Panc1 (cell line): ENCODE data around the gene TOLLIP. TPM values are rescaled to one million over a fixed set of nuclear protein-coding genes. Genes with fewer than 3 reads are reported as not detected.

ENCODE experiments used
- ATAC-seq: fragments of 200-7000 bp; cut with Tn5 transposase; 2 replicates; pipeline ENCODE4 v1.9.1; 2020; ENCODE audit warnings: mild to moderate bottlenecking, moderate library complexity
- BruUV-seq: library from RNA; stranded (reverse); fragments of 400-500 nt; replicated peaks from 2 replicates; lab custom pipeline; 2021; lab: Mats Ljungman, UMichigan
- CTCF ChIA-PET: fragments of 300-600 bp; sonication (Branson Sonifier 250); formaldehyde crosslinking; loops from one replicate; lab custom pipeline; 2022; ENCODE audit warnings: antibody characterized with exemption; lab: Charles Lee
- POLR2A ChIA-PET: fragments of 300-600 bp; sonication (Branson Sonifier 250); formaldehyde crosslinking; loops from one replicate; lab custom pipeline; 2022; ENCODE audit warnings: antibody characterized with exemption; lab: Charles Lee
- DNase-seq: peaks from one replicate; pipeline ENCODE4 v3.0.0-alpha.2; 2010; ENCODE audit warnings: low read depth, low spot score
- H3K27ac ChIP-seq: 2 replicates; pipeline ENCODE4 v1.5.1; 2011; ENCODE audit warnings: mild to moderate bottlenecking, low read length, inconsistent platforms
- H3K27me3 ChIP-seq: fragments of 200-500 bp; sonication (Bioruptor generic); 2 replicates; pipeline ENCODE4 v1.6.0; 2014; ENCODE audit warnings: low read length, inconsistent platforms; ENCODE audit not compliant: control insufficient read depth, insufficient read depth
- H3K36me3 ChIP-seq: fragments of 200-500 bp; sonication (Bioruptor generic); 2 replicates; pipeline ENCODE4 v1.5.1; 2014; ENCODE audit warnings: inconsistent platforms, mild to moderate bottlenecking, low read length, moderate library complexity; ENCODE audit not compliant: control insufficient read depth, insufficient read depth
- H3K4me1 ChIP-seq: 2 replicates; pipeline ENCODE4 v1.5.1; 2011; ENCODE audit warnings: inconsistent platforms, mild to moderate bottlenecking, low read length, moderate library complexity; ENCODE audit not compliant: control insufficient read depth, insufficient read depth
- H3K4me3 ChIP-seq, 2 experiments: 2 replicates each; pipeline ENCODE4 v1.5.1; 2011 to 2012; ENCODE audit warnings: low read depth in 2 of 2, low read length in 2 of 2, mild to moderate bottlenecking in 2 of 2, inconsistent platforms in 1 of 2, moderate library complexity in 1 of 2
- H3K9me3 ChIP-seq: fragments of 200-500 bp; sonication (Bioruptor generic); 2 replicates; pipeline ENCODE4 v1.5.1; 2014; ENCODE audit warnings: low read depth, mild to moderate bottlenecking, inconsistent platforms, low read length, moderate library complexity; ENCODE audit not compliant: control insufficient read depth, insufficient read depth
- POLR2AphosphoS5 ChIP-seq: IDR thresholded peaks from 2 replicates; pipeline ENCODE4 v1.6.1; 2012; ENCODE audit warnings: mild to moderate bottlenecking, low read depth, low read length, moderate library complexity
- SIN3A ChIP-seq: IDR thresholded peaks from 2 replicates; pipeline ENCODE4 v1.6.1; 2012; ENCODE audit warnings: low read depth, mild to moderate bottlenecking, low read length, moderate library complexity, borderline replicate concordance; ENCODE audit not compliant: insufficient read depth
- TCF7L2 ChIP-seq: IDR thresholded peaks from 2 replicates; pipeline ENCODE4 v1.6.1; 2011; ENCODE audit warnings: mild to moderate bottlenecking, low read depth, low read length, inconsistent platforms
- in situ Hi-C: cut with HindIII; loops from 2 replicates; pipeline ENCODE4 v1.10.0; 2016; ENCODE audit warnings: low sequenced_read_pairs, low pct_unique_long_range_greater_than_20kb
- intact Hi-C: fragments of 100-400 bp; cut with micrococcal nuclease; formaldehyde crosslinking; loops from one replicate; pipeline ENCODE4 v1.10.0; 2022; ENCODE audit not compliant: unreplicated experiment
- total RNA-seq: library from RNA; stranded (reverse); gene quantifications from one replicate; pipeline ENCODE4 v1.2.1, GENCODE V29; 2021; ENCODE audit not compliant: unreplicated experiment
- TF ChIP-seq, protein P1 (sequence below), 2 experiments: IDR thresholded peaks; 2 replicates each; pipeline ENCODE4 v1.6.1; 2011 to 2012; ENCODE audit warnings: low read depth in 2 of 2, control low read depth in 1 of 2, low read length in 1 of 2, mild to moderate bottlenecking in 1 of 2, moderate library complexity in 1 of 2; ENCODE audit not compliant: insufficient read depth in 1 of 2
- TF ChIP-seq, protein P2 (sequence below): fragments of 450-650 bp; IDR thresholded peaks from 2 replicates; pipeline ENCODE4 v1.5.1; 2017; ENCODE audit warnings: mild to moderate bottlenecking

Gene TOLLIP
- total RNA-seq, 1 experiment from 2014 or later = 141 TPM

DNA sequence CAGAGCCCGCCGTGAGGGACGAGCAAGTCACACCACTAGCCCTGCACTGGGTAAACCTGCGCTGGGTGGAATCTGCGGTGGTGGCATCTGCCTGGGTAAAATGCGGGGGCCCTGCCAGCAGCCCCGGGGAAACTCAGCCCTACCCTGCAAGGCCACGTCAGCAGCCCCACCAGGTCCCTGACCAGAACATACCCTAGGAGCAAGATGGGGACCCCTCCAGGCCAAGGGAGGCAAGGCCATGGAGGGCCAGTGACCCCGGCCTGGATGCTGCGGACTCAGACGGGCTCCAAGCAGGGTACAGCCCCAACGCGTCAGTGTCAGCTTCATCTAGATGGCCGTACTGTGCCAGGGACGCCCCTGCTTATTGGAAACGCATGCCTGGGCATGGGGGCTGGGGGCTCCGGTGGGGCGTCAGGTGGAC lies 26.3 kb downstream of the TOLLIP start:
- Histone ChIP-seq H3K4me1 (no peaks in the 10 kb centered on the region), H3K36me3 (peaks cover 3% of the 10 kb centered on the region; the same call in 1 of the 2 replicates), H3K27ac (no peak overlapping the region), H3K9me3 (no peaks in the 10 kb centered on the region), H3K4me3 (no peak overlapping the region), H3K27me3 (no peaks in the 10 kb centered on the region)
- DNase-seq (no peak), ATAC-seq (peak; percentile 37; the same call in 1 of the 2 replicates)
- BruUV-seq = no TSS peak
- POLR2A ChIA-PET = no interaction called here
- intact Hi-C loops = no loop called here
- in situ Hi-C loops = no loop called here
- no peak for TF ChIP-seq POLR2AphosphoS5
- TF ChIP-seq, protein P1, sequence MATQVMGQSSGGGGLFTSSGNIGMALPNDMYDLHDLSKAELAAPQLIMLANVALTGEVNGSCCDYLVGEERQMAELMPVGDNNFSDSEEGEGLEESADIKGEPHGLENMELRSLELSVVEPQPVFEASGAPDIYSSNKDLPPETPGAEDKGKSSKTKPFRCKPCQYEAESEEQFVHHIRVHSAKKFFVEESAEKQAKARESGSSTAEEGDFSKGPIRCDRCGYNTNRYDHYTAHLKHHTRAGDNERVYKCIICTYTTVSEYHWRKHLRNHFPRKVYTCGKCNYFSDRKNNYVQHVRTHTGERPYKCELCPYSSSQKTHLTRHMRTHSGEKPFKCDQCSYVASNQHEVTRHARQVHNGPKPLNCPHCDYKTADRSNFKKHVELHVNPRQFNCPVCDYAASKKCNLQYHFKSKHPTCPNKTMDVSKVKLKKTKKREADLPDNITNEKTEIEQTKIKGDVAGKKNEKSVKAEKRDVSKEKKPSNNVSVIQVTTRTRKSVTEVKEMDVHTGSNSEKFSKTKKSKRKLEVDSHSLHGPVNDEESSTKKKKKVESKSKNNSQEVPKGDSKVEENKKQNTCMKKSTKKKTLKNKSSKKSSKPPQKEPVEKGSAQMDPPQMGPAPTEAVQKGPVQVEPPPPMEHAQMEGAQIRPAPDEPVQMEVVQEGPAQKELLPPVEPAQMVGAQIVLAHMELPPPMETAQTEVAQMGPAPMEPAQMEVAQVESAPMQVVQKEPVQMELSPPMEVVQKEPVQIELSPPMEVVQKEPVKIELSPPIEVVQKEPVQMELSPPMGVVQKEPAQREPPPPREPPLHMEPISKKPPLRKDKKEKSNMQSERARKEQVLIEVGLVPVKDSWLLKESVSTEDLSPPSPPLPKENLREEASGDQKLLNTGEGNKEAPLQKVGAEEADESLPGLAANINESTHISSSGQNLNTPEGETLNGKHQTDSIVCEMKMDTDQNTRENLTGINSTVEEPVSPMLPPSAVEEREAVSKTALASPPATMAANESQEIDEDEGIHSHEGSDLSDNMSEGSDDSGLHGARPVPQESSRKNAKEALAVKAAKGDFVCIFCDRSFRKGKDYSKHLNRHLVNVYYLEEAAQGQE (IDR thresholded peaks at IDR 0.05; ENCODE audit: insufficient read depth in 1 of 2, low read depth in 2 of 2, low read length in 1 of 2) = no peak
- no peak for TF ChIP-seq TCF7L2
- TF ChIP-seq, protein P2, sequence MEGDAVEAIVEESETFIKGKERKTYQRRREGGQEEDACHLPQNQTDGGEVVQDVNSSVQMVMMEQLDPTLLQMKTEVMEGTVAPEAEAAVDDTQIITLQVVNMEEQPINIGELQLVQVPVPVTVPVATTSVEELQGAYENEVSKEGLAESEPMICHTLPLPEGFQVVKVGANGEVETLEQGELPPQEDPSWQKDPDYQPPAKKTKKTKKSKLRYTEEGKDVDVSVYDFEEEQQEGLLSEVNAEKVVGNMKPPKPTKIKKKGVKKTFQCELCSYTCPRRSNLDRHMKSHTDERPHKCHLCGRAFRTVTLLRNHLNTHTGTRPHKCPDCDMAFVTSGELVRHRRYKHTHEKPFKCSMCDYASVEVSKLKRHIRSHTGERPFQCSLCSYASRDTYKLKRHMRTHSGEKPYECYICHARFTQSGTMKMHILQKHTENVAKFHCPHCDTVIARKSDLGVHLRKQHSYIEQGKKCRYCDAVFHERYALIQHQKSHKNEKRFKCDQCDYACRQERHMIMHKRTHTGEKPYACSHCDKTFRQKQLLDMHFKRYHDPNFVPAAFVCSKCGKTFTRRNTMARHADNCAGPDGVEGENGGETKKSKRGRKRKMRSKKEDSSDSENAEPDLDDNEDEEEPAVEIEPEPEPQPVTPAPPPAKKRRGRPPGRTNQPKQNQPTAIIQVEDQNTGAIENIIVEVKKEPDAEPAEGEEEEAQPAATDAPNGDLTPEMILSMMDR = no peak
- no peak for TF ChIP-seq SIN3A
- CTCF ChIA-PET = no interaction called here

DNA sequence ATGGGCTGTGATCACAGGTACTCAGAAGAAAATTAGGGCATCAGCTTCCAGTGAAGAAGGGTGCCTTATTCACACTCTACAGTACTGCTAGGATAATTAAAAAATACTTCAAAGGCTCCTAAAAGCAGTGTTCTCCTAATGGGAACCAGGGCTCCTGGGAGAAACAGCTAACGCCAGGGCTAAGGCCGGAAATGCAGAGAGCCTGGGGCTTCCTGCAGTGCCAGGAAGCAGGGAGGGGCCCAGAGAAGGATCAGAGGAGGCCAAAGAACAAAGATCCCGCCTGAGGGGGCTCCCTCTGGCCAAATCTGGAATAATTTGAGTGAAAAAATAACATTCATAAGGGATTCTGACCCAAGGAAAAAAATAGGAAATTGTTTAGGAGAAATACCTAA lies 27.5 kb downstream of the TOLLIP start:
- no peaks in the 10 kb centered on the region for H3K4me1 ChIP-seq
- TF ChIP-seq SIN3A (no peak), TCF7L2 (no peak), POLR2AphosphoS5 (no peak)
- TF ChIP-seq, protein P1 (IDR thresholded peaks at IDR 0.05; ENCODE audit: insufficient read depth in 1 of 2, low read depth in 2 of 2, low read length in 1 of 2) = no peak
- TF ChIP-seq, protein P2 = no peak
- no peak overlapping the region for H3K4me3 ChIP-seq
- H3K36me3 ChIP-seq = peaks cover 3% of the 10 kb centered on the region; the same call in 1 of the 2 replicates
- in situ Hi-C loops = no loop called here
- no peaks in the 10 kb centered on the region for H3K27me3 ChIP-seq
- H3K9me3 ChIP-seq = no peaks in the 10 kb centered on the region
- ATAC-seq (no peak), DNase-seq (no peak)
- CTCF ChIA-PET = interaction anchor here (0.6 kb wide), 1 partner anchor 188 kb away, joined by 4 read pairs; no protein-coding TSS in a partner anchor
- POLR2A ChIA-PET = no interaction called here
- no peak overlapping the region for H3K27ac ChIP-seq
- BruUV-seq = no TSS peak
- intact Hi-C loops = no loop called here
